H1 (cell line): Measurements from ENCODE around the gene ARMC12. TPM values are rescaled to one million over a fixed set of nuclear protein-coding genes. Genes with fewer than 3 reads are reported as not detected.

Experiments used
- CBX5 ChIP-seq: fragments of 300-800, 300-1000 bp; sonication (generic); IDR thresholded peaks from 2 replicates; pipeline ENCODE4 v1.7.1; 2016; ENCODE audit warnings: antibody characterized with exemption, low read length, low read depth
- HDAC6 ChIP-seq: IDR thresholded peaks from one replicate; pipeline ENCODE4 v1.7.1; 2012; ENCODE audit warnings: low read depth, mild to moderate bottlenecking, inconsistent platforms, low read length, moderate library complexity
- polyA plus RNA-seq, 7 experiments: library from polyadenylated mRNA; depleted of rRNA in 3 of 7; stranded (reverse) in 5 of 7; unstranded in 2 of 7; fragments of >200 nt in 5 of 7; fragments of 200-250 nt in 2 of 7; gene quantifications; 1 replicate in 5 of 7; 2 replicates in 1 of 7; 4 replicates in 1 of 7; pipeline versions ENCODE4 v1.2.1 to v1.2.3, GENCODE V29; 2011 to 2013; ENCODE audit warnings: missing spikeins in 2 of 7, mixed read lengths in 2 of 7
- total RNA-seq: library from RNA; stranded (reverse); fragmentation: NEBNext Ultra II Directional; extraction: Animal tissue kit (Norgen Biotek cat#: 25700); gene quantifications from 2 replicates; pipeline ENCODE4 v1.2.1, GENCODE V29; 2021
- TF ChIP-seq, protein P1 (sequence below): IDR thresholded peaks from 2 replicates; pipeline ENCODE4 v1.6.1; 2011; ENCODE audit warnings: low read depth, mild to moderate bottlenecking, low read length; ENCODE audit not compliant: insufficient read depth
- TF ChIP-seq, protein P2 (sequence below), 3 experiments: IDR thresholded peaks; 1 replicate in 2 of 3; 2 replicates in 1 of 3; pipeline versions ENCODE4 v1.5.1 to v1.6.1; 2011; ENCODE audit warnings: low read length in 3 of 3, mild to moderate bottlenecking in 3 of 3, inconsistent platforms in 2 of 3, low read depth in 1 of 3, moderate library complexity in 1 of 3; ENCODE audit not compliant: insufficient read depth in 1 of 3; ENCODE audit errors: control extremely low read depth in 1 of 3
- TF ChIP-seq, protein P3 (sequence below): IDR thresholded peaks from 2 replicates; pipeline ENCODE4 v1.6.1; 2012; ENCODE audit warnings: inconsistent platforms

The ARMC12 gene
- total and polyA plus RNA-seq, 2 of the 8 experiments (the other 6 are each of a cell fraction or from before 2014, with no cell fraction given) = 0.86 to 3.7 TPM

DNA sequence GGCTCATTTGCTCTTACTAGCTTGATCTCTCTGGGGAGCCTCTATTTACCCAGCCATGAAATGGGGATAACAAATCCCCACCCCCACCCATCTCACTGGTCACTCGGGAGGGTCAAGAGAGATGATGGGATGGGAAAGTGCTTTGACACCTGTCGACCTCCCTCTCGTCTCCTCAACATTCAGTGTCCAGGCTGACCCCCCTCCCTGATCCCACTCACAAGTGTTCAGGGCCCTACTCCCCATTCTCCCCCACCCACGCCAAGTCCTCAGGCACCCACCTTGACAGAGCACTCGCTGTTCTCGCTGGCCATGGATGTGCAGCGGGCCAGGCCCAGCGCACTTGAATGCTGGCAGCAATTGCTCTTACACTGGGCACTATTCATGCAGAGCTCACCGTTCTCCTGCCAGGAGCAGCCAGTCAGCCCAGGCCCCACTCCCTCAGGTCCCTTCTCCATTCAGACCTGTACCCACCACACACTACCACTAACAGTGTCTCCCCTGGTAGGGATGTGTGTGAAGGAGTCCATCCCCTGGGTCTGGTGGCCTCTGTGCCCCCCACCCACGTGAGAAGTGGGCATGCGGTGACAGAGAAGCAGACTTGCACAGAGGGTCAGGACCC lies 58.7 kb downstream of the ARMC12 start (continued):
- TF ChIP-seq, protein P1, sequence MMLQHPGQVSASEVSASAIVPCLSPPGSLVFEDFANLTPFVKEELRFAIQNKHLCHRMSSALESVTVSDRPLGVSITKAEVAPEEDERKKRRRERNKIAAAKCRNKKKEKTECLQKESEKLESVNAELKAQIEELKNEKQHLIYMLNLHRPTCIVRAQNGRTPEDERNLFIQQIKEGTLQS = no peak
- TF ChIP-seq, protein P2, sequence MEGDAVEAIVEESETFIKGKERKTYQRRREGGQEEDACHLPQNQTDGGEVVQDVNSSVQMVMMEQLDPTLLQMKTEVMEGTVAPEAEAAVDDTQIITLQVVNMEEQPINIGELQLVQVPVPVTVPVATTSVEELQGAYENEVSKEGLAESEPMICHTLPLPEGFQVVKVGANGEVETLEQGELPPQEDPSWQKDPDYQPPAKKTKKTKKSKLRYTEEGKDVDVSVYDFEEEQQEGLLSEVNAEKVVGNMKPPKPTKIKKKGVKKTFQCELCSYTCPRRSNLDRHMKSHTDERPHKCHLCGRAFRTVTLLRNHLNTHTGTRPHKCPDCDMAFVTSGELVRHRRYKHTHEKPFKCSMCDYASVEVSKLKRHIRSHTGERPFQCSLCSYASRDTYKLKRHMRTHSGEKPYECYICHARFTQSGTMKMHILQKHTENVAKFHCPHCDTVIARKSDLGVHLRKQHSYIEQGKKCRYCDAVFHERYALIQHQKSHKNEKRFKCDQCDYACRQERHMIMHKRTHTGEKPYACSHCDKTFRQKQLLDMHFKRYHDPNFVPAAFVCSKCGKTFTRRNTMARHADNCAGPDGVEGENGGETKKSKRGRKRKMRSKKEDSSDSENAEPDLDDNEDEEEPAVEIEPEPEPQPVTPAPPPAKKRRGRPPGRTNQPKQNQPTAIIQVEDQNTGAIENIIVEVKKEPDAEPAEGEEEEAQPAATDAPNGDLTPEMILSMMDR (IDR thresholded peaks at IDR 0.05; ENCODE audit: control extremely low read depth in 1 of 3, insufficient read depth in 1 of 3, low read depth in 1 of 3, low read length in 3 of 3) = no peak
- TF ChIP-seq CBX5 (no peak), HDAC6 (no peak)
- TF ChIP-seq, protein P3, sequence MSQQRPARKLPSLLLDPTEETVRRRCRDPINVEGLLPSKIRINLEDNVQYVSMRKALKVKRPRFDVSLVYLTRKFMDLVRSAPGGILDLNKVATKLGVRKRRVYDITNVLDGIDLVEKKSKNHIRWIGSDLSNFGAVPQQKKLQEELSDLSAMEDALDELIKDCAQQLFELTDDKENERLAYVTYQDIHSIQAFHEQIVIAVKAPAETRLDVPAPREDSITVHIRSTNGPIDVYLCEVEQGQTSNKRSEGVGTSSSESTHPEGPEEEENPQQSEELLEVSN = no peak
